Gastroesophageal sphincter (tissue), 3 donors: ENCODE results near the gene ACTN1.

Experiments used
- CTCF ChIP-seq, 4 experiments: fragments of 200-600 bp in 2 of 4; fragments of 450-650 bp in 2 of 4; sonication (generic) in 1 of 4; IDR thresholded peaks; one replicate each; pipeline ENCODE4 v1.5.1; 2017 to 2019; ENCODE audit warnings: antibody characterized with exemption in 4 of 4, mild to moderate bottlenecking in 2 of 4, moderate library complexity in 2 of 4
- POLR2A ChIP-seq, 2 donors: fragments of 450-650 bp; IDR thresholded peaks; one replicate each; pipeline ENCODE4 v1.6.1; 2017; ENCODE audit warnings: antibody characterized with exemption in 2 of 2, mild to moderate bottlenecking in 2 of 2, moderate library complexity in 1 of 2

GRCh38 chr14:68878908-68879307 is 100.2 kb downstream of the ACTN1 start:
- TF ChIP-seq CTCF (IDR thresholded peaks at IDR 0.05) (no peak), POLR2A (IDR thresholded peaks at IDR 0.05) (no peak)
